Lower lobe of right lung (tissue), 2 donors: ENCODE results near the gene CLDN11. TPM values are rescaled to one million over a fixed set of nuclear protein-coding genes. Genes with fewer than 3 reads are reported as not detected.

Source experiments
- ATAC-seq, 2 donors: fragments of 200-7000 bp; cut with Tn5 transposase; one replicate each; pipeline ENCODE4 v1.9.1; 2020 to 2022; ENCODE audit warnings: mild to moderate bottlenecking in 2 of 2, moderate library complexity in 2 of 2
- DNase-seq: peaks from one replicate; pipeline ENCODE4 v3.0.0-alpha.2; 2020
- H3K27ac ChIP-seq: fragments of 200-600 bp; one replicate; pipeline ENCODE4 v1.8.0; 2022
- H3K27me3 ChIP-seq: fragments of 200-600 bp; one replicate; pipeline ENCODE4 v1.8.0; 2022; ENCODE audit warnings: low read depth
- H3K36me3 ChIP-seq: fragments of 200-600 bp; one replicate; pipeline ENCODE4 v1.8.0; 2022; ENCODE audit warnings: mild to moderate bottlenecking
- H3K4me1 ChIP-seq: fragments of 200-600 bp; one replicate; pipeline ENCODE4 v1.8.0; 2022
- H3K4me3 ChIP-seq: fragments of 200-600 bp; one replicate; pipeline ENCODE4 v1.8.0; 2022; ENCODE audit warnings: mild to moderate bottlenecking
- H3K9me3 ChIP-seq: fragments of 200-600 bp; one replicate; pipeline ENCODE4 v1.8.0; 2022
- intact Hi-C: fragments of 100-400 bp; cut with DNase I; formaldehyde crosslinking; loops from one replicate; pipeline ENCODE4 v1.11.0; 2022
- total RNA-seq: library from RNA; stranded (reverse); fragmentation: NEBNext Ultra II Directional; extraction: Animal tissue kit (Norgen Biotek cat#: 25700); gene quantifications from one replicate; pipeline ENCODE4 v1.2.1, GENCODE V29; 2021
- TF ChIP-seq, protein P1 (sequence below): fragments of 200-600 bp; IDR thresholded peaks from one replicate; pipeline ENCODE4 v1.8.0; 2022; ENCODE audit warnings: antibody characterized with exemption, mild to moderate bottlenecking
- donor health status: DM: no; HTN: yes; CAD: no; lungs with severe emphysema.

Gene CLDN11
- total RNA-seq, 1 donor from 2014 or later, result 22.4 TPM

DNA sequence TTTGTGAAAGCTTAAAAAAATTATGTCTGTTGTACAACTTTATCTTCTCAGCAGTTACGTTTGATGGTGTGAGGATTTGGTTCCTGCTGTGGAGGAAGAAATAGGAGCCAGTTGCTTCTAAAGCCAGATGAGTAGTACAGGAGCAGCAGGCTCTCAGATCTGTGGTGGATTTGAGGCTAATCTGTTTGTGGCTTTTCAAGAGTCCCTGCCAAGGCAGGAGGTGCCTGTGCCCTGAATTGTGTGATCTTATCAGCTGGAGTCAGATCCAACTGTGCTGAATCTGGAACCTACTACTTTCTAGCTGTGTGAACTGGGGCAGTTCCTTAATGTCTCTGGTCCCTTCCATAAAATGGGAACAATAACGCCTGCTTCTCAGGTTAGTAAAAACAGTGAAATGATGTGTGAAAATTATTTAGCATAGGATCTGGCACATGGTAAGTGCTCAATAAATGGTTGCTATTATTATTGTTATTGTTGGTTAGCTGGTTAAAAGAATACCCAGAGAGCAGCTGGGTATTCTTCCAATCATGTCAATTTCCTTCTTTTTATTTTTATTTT lies 7.7 kb downstream of the CLDN11 start:
- TF ChIP-seq, protein P1, sequence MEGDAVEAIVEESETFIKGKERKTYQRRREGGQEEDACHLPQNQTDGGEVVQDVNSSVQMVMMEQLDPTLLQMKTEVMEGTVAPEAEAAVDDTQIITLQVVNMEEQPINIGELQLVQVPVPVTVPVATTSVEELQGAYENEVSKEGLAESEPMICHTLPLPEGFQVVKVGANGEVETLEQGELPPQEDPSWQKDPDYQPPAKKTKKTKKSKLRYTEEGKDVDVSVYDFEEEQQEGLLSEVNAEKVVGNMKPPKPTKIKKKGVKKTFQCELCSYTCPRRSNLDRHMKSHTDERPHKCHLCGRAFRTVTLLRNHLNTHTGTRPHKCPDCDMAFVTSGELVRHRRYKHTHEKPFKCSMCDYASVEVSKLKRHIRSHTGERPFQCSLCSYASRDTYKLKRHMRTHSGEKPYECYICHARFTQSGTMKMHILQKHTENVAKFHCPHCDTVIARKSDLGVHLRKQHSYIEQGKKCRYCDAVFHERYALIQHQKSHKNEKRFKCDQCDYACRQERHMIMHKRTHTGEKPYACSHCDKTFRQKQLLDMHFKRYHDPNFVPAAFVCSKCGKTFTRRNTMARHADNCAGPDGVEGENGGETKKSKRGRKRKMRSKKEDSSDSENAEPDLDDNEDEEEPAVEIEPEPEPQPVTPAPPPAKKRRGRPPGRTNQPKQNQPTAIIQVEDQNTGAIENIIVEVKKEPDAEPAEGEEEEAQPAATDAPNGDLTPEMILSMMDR, result no peak
- Histone ChIP-seq H3K9me3 (no peaks in the 10 kb centered on the region), H3K4me1 (peaks cover 7% of the 10 kb centered on the region), H3K4me3 (no peak overlapping the region), H3K36me3 (no peaks in the 10 kb centered on the region), H3K27ac (peak overlapping the region; percentile 41), H3K27me3 (no peaks in the 10 kb centered on the region)
- intact Hi-C loops, result no loop called here
- ATAC-seq, result no peak
- DNase-seq, result no peak

DNA sequence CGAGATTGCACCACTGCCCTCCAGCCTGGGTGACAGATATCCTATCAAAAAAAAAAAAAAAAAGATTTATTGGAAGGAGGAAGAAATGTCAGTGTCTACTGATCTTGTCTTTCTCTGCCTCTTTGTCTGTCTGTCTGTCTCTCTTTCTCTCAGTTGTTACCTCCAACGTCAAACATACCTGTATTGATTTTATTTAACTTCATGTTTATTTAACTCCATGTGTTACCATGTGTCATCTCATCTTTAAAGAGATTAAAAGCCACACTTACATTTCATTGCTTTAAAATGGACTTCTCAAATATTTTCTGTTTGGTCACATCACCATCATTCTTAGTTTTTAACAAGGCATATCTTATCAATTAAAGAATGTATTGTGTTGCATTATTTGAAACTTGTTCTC lies 9.4 kb downstream of the CLDN11 start:
- H3K27ac ChIP-seq, result no peak overlapping the region
- no peak overlapping the region for H3K4me3 ChIP-seq
- TF ChIP-seq, protein P1, result no peak
- ATAC-seq (no peak), DNase-seq (no peak)
- H3K27me3 ChIP-seq, result no peaks in the 10 kb centered on the region
- H3K36me3 ChIP-seq, result no peaks in the 10 kb centered on the region
- H3K9me3 ChIP-seq, result no peaks in the 10 kb centered on the region
- intact Hi-C loops, result no loop called here
- no peaks in the 10 kb centered on the region for H3K4me1 ChIP-seq

DNA sequence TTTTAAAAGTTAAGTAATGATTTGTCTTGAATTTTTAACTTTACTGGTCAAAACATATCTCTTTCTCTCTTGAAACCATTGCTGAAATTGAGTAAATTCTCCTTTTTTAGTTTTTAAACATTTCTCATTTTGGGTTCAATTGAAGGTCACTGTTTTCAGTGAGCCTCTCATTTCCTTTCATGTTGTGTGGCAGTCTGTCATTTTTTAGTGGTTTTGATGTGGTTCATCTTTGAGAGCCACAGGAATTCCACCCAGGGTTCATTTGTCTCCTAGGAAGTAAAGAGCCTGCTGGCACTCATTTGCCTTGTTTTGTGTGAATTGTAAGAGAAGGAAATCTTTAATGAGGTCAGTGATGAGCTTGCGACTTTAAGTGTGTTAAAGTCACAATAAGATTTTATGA lies 10.4 kb downstream of the CLDN11 start:
- H3K4me3 ChIP-seq, result no peak overlapping the region
- no peak overlapping the region for H3K27ac ChIP-seq
- H3K36me3 ChIP-seq, result no peaks in the 10 kb centered on the region
- H3K9me3 ChIP-seq, result no peaks in the 10 kb centered on the region
- DNase-seq, result no peak
- no peak for ATAC-seq
- intact Hi-C loops, result no loop called here
- no peaks in the 10 kb centered on the region for H3K4me1 ChIP-seq
- TF ChIP-seq, protein P1, result no peak
- H3K27me3 ChIP-seq, result no peaks in the 10 kb centered on the region

DNA sequence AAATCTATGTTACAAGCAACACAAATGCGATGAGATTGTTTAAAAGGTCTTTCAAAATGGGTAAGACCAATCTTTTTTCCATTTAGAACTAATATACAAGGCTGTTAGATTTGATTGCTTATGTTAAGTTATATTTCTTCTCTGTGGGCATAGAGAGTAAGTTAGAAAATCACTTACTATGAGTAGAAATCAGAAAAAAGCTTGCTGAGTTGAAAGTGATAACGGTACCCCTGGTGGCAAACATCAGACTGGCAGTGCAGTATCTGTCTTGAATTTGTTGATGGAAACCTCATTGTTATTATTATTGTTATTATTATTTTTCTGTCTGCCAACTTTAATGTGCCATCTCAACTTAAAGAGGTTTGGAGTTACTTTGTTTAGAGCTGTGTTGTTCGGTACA lies 12.4 kb downstream of the CLDN11 start:
- no peaks in the 10 kb centered on the region for H3K27me3 ChIP-seq
- no peaks in the 10 kb centered on the region for H3K9me3 ChIP-seq
- H3K4me3 ChIP-seq, result no peak overlapping the region
- peaks cover 9% of the 10 kb centered on the region for H3K36me3 ChIP-seq
- TF ChIP-seq, protein P1, result no peak
- H3K27ac ChIP-seq, result no peak overlapping the region
- DNase-seq (no peak), ATAC-seq (no peak)
- intact Hi-C loops, result no loop called here
- H3K4me1 ChIP-seq, result no peaks in the 10 kb centered on the region

DNA sequence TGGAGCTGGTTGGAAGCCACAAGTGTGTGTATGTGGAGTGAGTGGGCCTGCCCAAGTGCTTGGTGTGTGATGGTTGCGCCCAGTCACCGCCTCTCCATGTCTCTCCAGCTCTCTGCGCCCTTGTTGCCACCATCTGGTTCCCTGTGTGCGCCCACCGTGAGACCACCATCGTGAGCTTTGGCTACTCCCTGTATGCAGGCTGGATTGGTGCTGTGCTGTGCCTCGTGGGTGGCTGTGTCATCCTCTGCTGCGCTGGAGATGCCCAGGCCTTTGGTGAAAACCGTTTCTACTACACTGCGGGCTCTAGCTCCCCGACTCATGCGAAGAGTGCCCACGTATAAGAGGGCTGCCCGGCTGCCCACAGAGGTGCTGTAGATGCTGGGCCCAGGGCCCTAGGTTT lies 13.7 kb downstream of the CLDN11 start:
- TF ChIP-seq, protein P1, result no peak
- Histone ChIP-seq H3K4me1 (no peaks in the 10 kb centered on the region), H3K4me3 (no peak overlapping the region), H3K27ac (no peak overlapping the region), H3K36me3 (peaks cover 9% of the 10 kb centered on the region), H3K9me3 (no peaks in the 10 kb centered on the region), H3K27me3 (no peaks in the 10 kb centered on the region)
- DNase-seq (no peak), ATAC-seq (no peak)
- intact Hi-C loops, result no loop called here

DNA sequence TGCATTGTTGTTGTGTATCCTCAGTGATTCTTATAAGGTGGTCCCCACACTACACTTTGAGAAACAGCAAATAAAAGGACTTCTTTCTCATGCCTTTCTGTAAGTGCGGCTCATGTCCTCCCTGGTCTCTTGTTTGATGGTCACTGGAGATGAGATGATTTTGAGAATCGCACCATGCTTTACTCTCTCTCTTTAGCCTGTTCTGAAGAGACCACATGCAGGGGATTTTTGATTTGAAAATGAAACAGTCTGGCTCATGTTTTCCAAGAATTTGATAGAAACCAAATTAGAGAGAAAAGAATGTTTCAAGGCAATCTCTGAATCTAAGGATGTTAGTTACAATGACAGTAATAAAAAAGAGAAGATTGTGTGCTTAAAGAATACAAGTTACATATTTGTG lies 18.0 kb downstream of the CLDN11 start:
- intact Hi-C loops, result no loop called here
- Histone ChIP-seq H3K36me3 (peaks cover 9% of the 10 kb centered on the region), H3K9me3 (no peaks in the 10 kb centered on the region), H3K27ac (no peak overlapping the region), H3K4me3 (no peak overlapping the region), H3K4me1 (no peaks in the 10 kb centered on the region), H3K27me3 (no peaks in the 10 kb centered on the region)
- TF ChIP-seq, protein P1, result no peak
- ATAC-seq (no peak), DNase-seq (no peak)
